Small intestine (tissue), 7 donors: ENCODE measurements around the gene LTA. TPM values are rescaled to one million over a fixed set of nuclear protein-coding genes. Genes with fewer than 3 reads are reported as not detected.

ENCODE experiments used
- DNase-seq, 2 donors: peaks; one replicate each; pipeline versions ENCODE4 v3.0.0 to v3.0.0-alpha.2; 2013
- FAIRE-seq: peaks from 2 replicates; lab custom pipeline; 2012; peaks lifted over from hg19 to GRCh38; lab: Jason Lieb, UNC
- H3K27ac ChIP-seq, 3 donors: one replicate each; pipeline ENCODE4 v1.5.1; 2013; ENCODE audit warnings: low read length in 2 of 3, mild to moderate bottlenecking in 2 of 3, control low read depth in 1 of 3, inconsistent platforms in 1 of 3, low read depth in 1 of 3, moderate library complexity in 1 of 3
- H3K27me3 ChIP-seq, 3 donors: one replicate each; pipeline ENCODE4 v1.6.1; 2013; ENCODE audit warnings: low read length in 3 of 3, inconsistent platforms in 1 of 3; ENCODE audit not compliant: control insufficient read depth in 3 of 3, insufficient read depth in 3 of 3
- H3K36me3 ChIP-seq, 3 donors: one replicate each; pipeline ENCODE4 v1.6.1; 2013; ENCODE audit warnings: low read length in 3 of 3, inconsistent platforms in 1 of 3, low read depth in 1 of 3, mild to moderate bottlenecking in 1 of 3, moderate library complexity in 1 of 3; ENCODE audit not compliant: control insufficient read depth in 3 of 3, insufficient read depth in 2 of 3
- H3K4me1 ChIP-seq, 3 donors: one replicate each; pipeline ENCODE4 v1.6.1; 2013; ENCODE audit warnings: low read length in 2 of 3, inconsistent platforms in 1 of 3, low read depth in 1 of 3, mild to moderate bottlenecking in 1 of 3, moderate library complexity in 1 of 3; ENCODE audit not compliant: control insufficient read depth in 3 of 3, insufficient read depth in 2 of 3
- H3K4me3 ChIP-seq, 3 donors: one replicate each; pipeline ENCODE4 v1.5.1; 2013; ENCODE audit warnings: low read length in 3 of 3, control low read depth in 1 of 3, inconsistent platforms in 1 of 3, low read depth in 1 of 3, mild to moderate bottlenecking in 1 of 3, moderate library complexity in 1 of 3
- H3K9me3 ChIP-seq, 2 donors: one replicate each; pipeline ENCODE4 v1.6.1; 2013; ENCODE audit warnings: low read depth in 1 of 2, low read length in 1 of 2; ENCODE audit not compliant: control insufficient read depth in 2 of 2, insufficient read depth in 1 of 2
- WGBS, 3 donors: extraction: QIAGEN DNeasy Blood & Tissue Kit; methylation state at CpG; one replicate each; pipeline ENCODE4 v1.1.7; 2013; 5-methylcytosine and 5-hydroxymethylcytosine counted together
- polyA plus RNA-seq, 4 donors: library from polyadenylated mRNA; stranded (reverse) in 3 of 4; unstranded in 1 of 4; fragments of 200-250 nt in 3 of 4; fragments of 120-200 nt in 1 of 4; gene quantifications; one replicate each; pipeline versions ENCODE4 v1.2.1 to v1.2.3, GENCODE V29; 2013
- donor health status: healthy with polysubstance abuse.
- donor health status: control.
- donor health status: control.
- donor health status: Bipolar disorder and iron deficiency.
- donor health status: healthy.

The LTA gene
- polyA plus RNA-seq, 4 donors, result 0.24 to 1.0 TPM; not detected in 2

DNA sequence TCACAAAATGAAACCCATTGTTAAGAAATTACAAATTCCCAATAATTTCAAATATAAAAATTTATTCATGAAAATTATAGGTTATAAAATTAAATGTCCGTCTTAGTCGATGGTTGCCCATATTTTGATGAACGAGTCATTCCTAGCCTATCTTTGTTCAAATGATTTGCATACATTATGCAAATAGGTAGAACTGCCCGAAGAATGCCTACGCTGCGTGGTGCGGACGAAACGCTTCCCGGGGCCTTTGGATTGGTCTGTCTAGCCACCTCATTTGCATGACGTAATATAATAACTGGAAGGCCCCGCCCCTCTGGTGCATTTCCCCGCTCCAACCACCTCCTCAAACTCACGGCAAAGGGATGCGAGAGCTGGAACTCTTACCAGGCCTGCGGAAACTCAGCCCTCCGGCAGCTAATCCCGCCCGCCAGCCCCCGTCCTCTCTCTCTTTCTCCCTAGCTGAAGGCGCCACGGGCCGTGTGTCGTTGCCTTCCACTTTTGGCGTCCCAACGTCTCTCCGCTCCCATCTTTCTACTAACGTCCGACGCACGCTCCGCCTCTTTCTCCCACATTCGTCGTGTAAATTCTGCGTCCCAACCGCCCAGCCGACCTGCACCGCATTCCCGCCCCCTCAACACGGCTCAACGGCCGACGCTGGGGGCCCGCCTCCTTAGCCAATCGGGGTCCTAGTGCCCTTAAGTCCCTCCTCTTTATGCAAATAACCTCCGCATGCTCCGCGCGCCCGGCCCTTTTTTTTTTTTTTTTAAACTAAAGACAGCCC lies 47.9 kb downstream of the LTA start:
- peaks cover 0 to 27% (median 1%) of the 10 kb centered on the region in 3 donors for H3K36me3 ChIP-seq
- H3K4me3 ChIP-seq, result peak overlapping the region; percentile 48 to 92 (median 81)
- no peaks in the 10 kb centered on the region for H3K9me3 ChIP-seq
- FAIRE-seq (peak; percentile 10), DNase-seq (peak; percentile 99)
- 0 to 1% (median 0%) methylated on average over 43 to 50 of the region's 50 CpGs for WGBS, 3 donors
- peak overlapping the region; percentile 89 to 100 (median 100) for H3K27ac ChIP-seq
- peaks cover 0 to 19% (median 2%) of the 10 kb centered on the region in 3 donors for H3K4me1 ChIP-seq
- no peaks in the 10 kb centered on the region for H3K27me3 ChIP-seq

DNA sequence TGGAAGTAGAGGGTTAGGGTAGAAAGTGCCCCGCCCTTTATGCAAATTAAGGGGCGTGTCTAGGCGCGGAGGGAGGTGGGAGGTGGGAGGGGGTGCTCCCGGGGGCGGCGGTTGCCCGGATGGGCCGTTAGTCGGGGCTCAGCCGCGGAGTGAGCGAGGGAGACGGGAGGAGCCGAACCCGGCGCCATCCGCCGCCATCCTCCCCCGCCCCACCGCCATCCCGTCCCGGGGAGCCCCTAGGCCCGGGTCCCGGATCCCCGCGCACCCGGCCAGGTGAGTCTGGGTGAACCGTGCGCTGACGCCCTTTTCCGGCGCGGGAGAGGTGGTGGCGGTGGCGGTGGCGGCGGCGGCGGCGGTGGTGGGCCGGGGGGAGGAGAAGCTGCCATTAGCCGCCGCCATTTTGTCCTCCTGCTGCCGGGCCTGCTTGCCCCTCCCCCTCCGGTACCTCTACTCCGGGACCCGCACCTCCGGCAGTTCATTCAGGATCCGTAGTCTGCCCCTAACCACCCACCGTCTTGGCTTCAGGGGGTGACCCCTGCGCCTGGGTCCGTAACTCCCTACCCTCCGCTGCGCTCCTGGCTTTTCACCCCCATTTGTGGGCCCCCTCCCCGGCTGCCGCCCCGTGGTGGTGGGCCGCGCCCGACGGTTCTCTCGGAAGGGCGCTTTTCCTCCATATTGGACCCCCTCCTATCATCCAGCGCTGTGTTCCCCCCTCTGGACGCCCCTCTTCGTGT lies 48.7 kb downstream of the LTA start, which contains the start of gene PRRC2A:
Gene PRRC2A, plus strand, starts transcription at position 130 of the 734 bp plus-strand sequence. CDS start 2,075 bp downstream, outside the sequence.
- H3K36me3 ChIP-seq, result peaks cover 2 to 35% (median 8%) of the 10 kb centered on the region in 3 donors
- WGBS, 3 donors, result 1% methylated on average over 35 to 65 of the region's 67 CpGs
- peak within 1 kb of the TSS; percentile 68 to 92 (median 81) for H3K4me3 ChIP-seq
- H3K27ac ChIP-seq, result peak within 1 kb of the TSS; percentile 89 to 100 (median 100)
- H3K4me1 ChIP-seq, result peaks cover 0 to 11% (median 0%) of the 10 kb centered on the region in 3 donors
- H3K9me3 ChIP-seq, result no peaks in the 10 kb centered on the region
- FAIRE-seq (no peak), DNase-seq (peak in 1 of 2 donors; percentile 66)
- no peaks in the 10 kb centered on the region for H3K27me3 ChIP-seq

DNA sequence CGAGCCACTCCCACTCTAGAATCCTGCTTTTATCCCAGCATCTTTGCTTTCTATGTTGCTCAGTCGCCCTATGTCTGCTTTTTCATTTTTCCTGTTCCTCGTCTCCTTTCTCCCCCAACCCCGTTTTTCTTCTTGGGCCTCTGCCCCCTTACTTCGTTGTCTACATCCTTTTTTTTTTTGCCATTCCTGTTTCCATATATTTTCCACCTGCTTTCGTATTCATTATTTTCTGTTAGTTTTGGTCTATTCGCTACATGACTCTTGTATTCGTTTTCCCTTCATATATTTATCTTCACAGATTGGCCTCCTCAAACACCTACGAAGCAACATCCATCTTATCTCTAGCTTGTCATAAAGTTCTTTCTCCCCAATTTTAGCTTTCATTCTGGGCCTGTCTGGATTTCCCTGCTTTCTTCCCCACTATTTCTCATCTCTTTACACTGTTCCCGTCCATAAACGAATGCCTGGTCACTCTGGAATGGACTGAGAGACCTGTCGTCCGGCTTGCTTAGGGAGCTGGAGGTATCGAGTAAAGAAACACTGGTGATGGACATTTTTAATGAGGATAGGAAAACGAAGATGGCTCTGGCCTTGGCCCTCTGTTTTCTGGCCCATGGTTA lies 49.3 kb downstream of the LTA start:
- DNase-seq (peak; percentile 10 to 36), FAIRE-seq (no peak)
- Histone ChIP-seq H3K9me3 (no peaks in the 10 kb centered on the region), H3K4me3 (peak overlapping the region; percentile 68 to 92 (median 81)), H3K27me3 (no peaks in the 10 kb centered on the region), H3K36me3 (peaks cover 7 to 42% (median 13%) of the 10 kb centered on the region in 3 donors), H3K4me1 (peaks cover 0 to 10% (median 0%) of the 10 kb centered on the region in 3 donors), H3K27ac (peak overlapping the region; percentile 86 to 100 (median 95))
- WGBS, 3 donors, result 5 to 9% (median 7%) methylated on average over 15 of the region's 15 CpGs

DNA sequence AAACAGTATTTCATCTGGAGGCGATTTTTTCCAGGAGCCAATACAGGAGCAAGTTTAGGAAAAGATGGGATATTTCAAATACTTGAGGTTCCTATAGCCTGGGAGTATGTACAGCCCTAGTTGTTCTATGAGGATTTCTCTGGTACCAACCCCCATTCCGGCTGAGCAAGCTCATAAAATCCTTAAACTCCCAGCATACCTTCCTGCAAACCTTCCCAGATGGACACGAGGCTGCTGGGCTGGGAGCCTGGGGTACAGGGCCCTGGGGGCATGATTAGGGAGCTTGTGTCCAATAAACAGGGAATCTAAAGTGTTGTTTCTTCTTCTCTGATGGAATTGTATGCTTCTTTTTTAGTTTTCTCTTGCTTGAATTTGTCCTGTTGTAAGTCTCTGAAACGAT lies 49.9 kb downstream of the LTA start:
- Histone ChIP-seq H3K4me3 (peak overlapping the region in 2 of 3 donors; percentile 10 to 92), H3K4me1 (peaks cover 0 to 10% (median 0%) of the 10 kb centered on the region in 3 donors), H3K9me3 (no peaks in the 10 kb centered on the region), H3K27ac (peak overlapping the region in 1 of 3 donors; percentile 100), H3K36me3 (peaks cover 12 to 47% (median 16%) of the 10 kb centered on the region in 3 donors), H3K27me3 (no peaks in the 10 kb centered on the region)
- FAIRE-seq (no peak), DNase-seq (peak; percentile 21 to 43)
- 13 to 31% (median 22%) methylated on average over 4 of the region's 4 CpGs for WGBS, 3 donors

DNA sequence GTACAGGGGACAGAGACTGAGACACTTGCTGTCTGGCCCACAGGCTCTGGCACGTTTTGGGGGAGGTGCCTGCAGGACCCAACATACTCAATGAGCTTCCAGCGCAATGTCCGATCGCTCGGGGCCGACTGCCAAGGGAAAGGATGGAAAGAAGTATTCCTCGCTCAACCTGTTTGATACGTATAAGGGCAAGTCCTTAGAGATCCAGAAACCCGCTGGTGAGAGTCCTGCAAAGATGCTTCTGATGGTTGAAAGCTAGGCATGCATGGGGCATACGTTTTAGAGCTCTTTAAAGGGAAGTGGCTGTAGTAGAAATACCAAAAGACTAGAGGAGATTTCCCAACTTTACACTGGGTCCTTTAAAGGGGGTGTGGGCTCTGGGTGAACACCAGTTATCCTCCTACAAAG lies 50.6 kb downstream of the LTA start:
- DNase-seq (no peak), FAIRE-seq (no peak)
- WGBS, 3 donors, result 56 to 69% (median 60%) methylated on average over 10 of the region's 10 CpGs
- H3K27me3 ChIP-seq, result no peaks in the 10 kb centered on the region
- no peak overlapping the region for H3K27ac ChIP-seq
- H3K36me3 ChIP-seq, result peaks cover 19 to 54% (median 23%) of the 10 kb centered on the region in 3 donors
- H3K4me3 ChIP-seq, result no peak overlapping the region
- H3K4me1 ChIP-seq, result peaks cover 0 to 10% (median 0%) of the 10 kb centered on the region in 3 donors
- no peaks in the 10 kb centered on the region for H3K9me3 ChIP-seq

Other genes starting within 250 kb of the LTA start
- 1,000 to 10,000 TPM in 2 of 4 donors, 100 to 1,000 TPM in 2; 282 to 2,421 (median 1,159) TPM for gene HLA-B, start 215.1 kb upstream of the LTA start, polyA plus RNA-seq
- 10 to 100 TPM in 3 of 4 donors, 1 to 10 TPM in 1; 3.1 to 28.6 (median 19.3) TPM for gene MICA, start 168.7 kb upstream of the LTA start, polyA plus RNA-seq
- 1 to 10 TPM in 3 of 4 donors, under 1 TPM in 1; 0.69 to 6.1 (median 2.0) TPM for gene MICB, start 74.1 kb upstream of the LTA start, polyA plus RNA-seq
- gene MCCD1, start 43.3 kb upstream of the LTA start, polyA plus RNA-seq, result not detected
- 100 to 1,000 TPM; 307 to 440 (median 358) TPM for gene DDX39B, start 30.3 kb upstream of the LTA start, polyA plus RNA-seq
- 1 to 10 TPM in 3 of 4 donors, under 1 TPM in 1; 0.81 to 6.3 (median 1.9) TPM for gene ATP6V1G2, start 25.7 kb upstream of the LTA start, polyA plus RNA-seq
- 10 to 100 TPM; 26.2 to 47.3 (median 31.8) TPM for gene NFKBIL1, start 24.7 kb upstream of the LTA start, polyA plus RNA-seq
- gene TNF, start 3.3 kb downstream of the LTA start, polyA plus RNA-seq, result under 1 TPM in 3 of 4 donors, not detected in 1; 0.18 to 0.59 (median 0.45) TPM
- gene LTB, start 10.1 kb downstream of the LTA start, polyA plus RNA-seq, result 10 to 100 TPM in 1 of 4 donors, 1 to 10 TPM in 3; 4.0 to 19.7 (median 8.0) TPM
- 10 to 100 TPM in 2 of 4 donors, 1 to 10 TPM in 2; 3.1 to 37.0 (median 14.5) TPM for gene LST1, start 14.0 kb downstream of the LTA start, polyA plus RNA-seq
- gene NCR3, start 20.7 kb downstream of the LTA start, polyA plus RNA-seq, result 1 to 10 TPM in 1 of 4 donors, under 1 TPM in 1, not detected in 2; 0.33 to 1.4 TPM
- gene AIF1, start 42.9 kb downstream of the LTA start, polyA plus RNA-seq, result 100 to 1,000 TPM in 1 of 4 donors, 10 to 100 TPM in 2, 1 to 10 TPM in 1; 5.6 to 102 (median 48.9) TPM
- 100 to 1,000 TPM in 1 of 4 donors, 10 to 100 TPM in 3; 54.6 to 104 (median 74.4) TPM for gene PRRC2A, start 48.4 kb downstream of the LTA start, polyA plus RNA-seq
- gene BAG6, start 80.4 kb downstream of the LTA start, polyA plus RNA-seq, result 100 to 1,000 TPM; 193 to 381 (median 284) TPM
- 10 to 100 TPM in 1 of 4 donors, 1 to 10 TPM in 3; 7.2 to 32.8 (median 8.2) TPM for gene APOM, start 83.6 kb downstream of the LTA start, polyA plus RNA-seq
- gene C6orf47, start 88.5 kb downstream of the LTA start, polyA plus RNA-seq, result 10 to 100 TPM; 17.3 to 29.1 (median 23.2) TPM
- gene GPANK1, start 92.7 kb downstream of the LTA start, polyA plus RNA-seq, result 10 to 100 TPM; 14.8 to 30.2 (median 21.7) TPM
- 100 to 1,000 TPM; 185 to 231 (median 206) TPM for gene CSNK2B, start 93.8 kb downstream of the LTA start, polyA plus RNA-seq
- gene LY6G5B, start 97.7 kb downstream of the LTA start, polyA plus RNA-seq, result 10 to 100 TPM in 1 of 4 donors, 1 to 10 TPM in 3; 3.8 to 16.5 (median 4.2) TPM
- gene LY6G5C, start 108.8 kb downstream of the LTA start, polyA plus RNA-seq, result 1 to 10 TPM; 2.6 to 3.8 (median 3.1) TPM
- 10 to 100 TPM; 34.6 to 63.8 (median 50.3) TPM for gene ABHD16A, start 131.0 kb downstream of the LTA start, polyA plus RNA-seq
- gene LY6G6F, start 134.6 kb downstream of the LTA start, polyA plus RNA-seq, result under 1 TPM in 1 of 4 donors, not detected in 3; 0.12 TPM
- gene LY6G6D, start 143.1 kb downstream of the LTA start, polyA plus RNA-seq, result under 1 TPM in 1 of 4 donors, not detected in 3; 0.22 TPM
- under 1 TPM in 1 of 4 donors, not detected in 3; 0.18 TPM for gene LY6G6C, start 149.5 kb downstream of the LTA start, polyA plus RNA-seq
- under 1 TPM in 2 of 4 donors, not detected in 2; 0.13 to 0.59 TPM for gene MPIG6B, start 151.1 kb downstream of the LTA start, polyA plus RNA-seq
- 10 to 100 TPM; 64.4 to 89.7 (median 76.1) TPM for gene DDAH2, start 157.0 kb downstream of the LTA start, polyA plus RNA-seq
- gene CLIC1, start 164.2 kb downstream of the LTA start, polyA plus RNA-seq, result 100 to 1,000 TPM; 400 to 576 (median 535) TPM
- 10 to 100 TPM in 2 of 4 donors, 1 to 10 TPM in 2; 1.6 to 53.1 (median 9.2) TPM for gene MSH5, start 167.7 kb downstream of the LTA start, polyA plus RNA-seq
- 10 to 100 TPM in 1 of 4 donors, 1 to 10 TPM in 3; 1.4 to 15.5 (median 4.6) TPM for gene SAPCD1, start 190.4 kb downstream of the LTA start, polyA plus RNA-seq
- gene VWA7, start 205.0 kb downstream of the LTA start, polyA plus RNA-seq, result 10 to 100 TPM in 1 of 4 donors, 1 to 10 TPM in 3; 2.9 to 11.9 (median 6.4) TPM
- gene VARS1, start 223.5 kb downstream of the LTA start, polyA plus RNA-seq, result 10 to 100 TPM; 19.9 to 42.4 (median 24.2) TPM
- 10 to 100 TPM; 27.3 to 90.2 (median 39.3) TPM for gene LSM2, start 234.7 kb downstream of the LTA start, polyA plus RNA-seq
- gene HSPA1L, start 243.0 kb downstream of the LTA start, polyA plus RNA-seq, result 1 to 10 TPM in 2 of 4 donors, under 1 TPM in 2; 0.27 to 2.6 (median 1.1) TPM
- gene HSPA1A, start 243.3 kb downstream of the LTA start, polyA plus RNA-seq, result 10 to 100 TPM in 3 of 4 donors, 1 to 10 TPM in 1; 9.7 to 49.6 (median 25.7) TPM